Stimulated activated CD4-positive, alpha-beta T cell treated with anti-CD3 and anti-CD28 coated beads, Interleukin-1b, Interleukin-23, amount 100 ng/mL, for 1 hour (primary cell): Measurements from ENCODE around the gene TBCD.
"Not testable (repeated sequence)": the region's sequence is repeated elsewhere in the genome, so short reads cannot be mapped to it uniquely, and the experiment has no call there.

ENCODE experiments used
- DNase-seq, 2 donors: peaks; one replicate each; pipeline ENCODE4 v3.0.0-alpha.2; 2020; ENCODE audit warnings: low read depth in 2 of 2

The TBCD gene

GRCh38 chr17:82973456-82974135 is 221.7 kb downstream of the TBCD start:
- DNase-seq: no peak

- no peak for DNase-seq
Measured at GRCh38 chr17:82974136-82974952, 222.5 kb downstream of the TBCD start.

DNA sequence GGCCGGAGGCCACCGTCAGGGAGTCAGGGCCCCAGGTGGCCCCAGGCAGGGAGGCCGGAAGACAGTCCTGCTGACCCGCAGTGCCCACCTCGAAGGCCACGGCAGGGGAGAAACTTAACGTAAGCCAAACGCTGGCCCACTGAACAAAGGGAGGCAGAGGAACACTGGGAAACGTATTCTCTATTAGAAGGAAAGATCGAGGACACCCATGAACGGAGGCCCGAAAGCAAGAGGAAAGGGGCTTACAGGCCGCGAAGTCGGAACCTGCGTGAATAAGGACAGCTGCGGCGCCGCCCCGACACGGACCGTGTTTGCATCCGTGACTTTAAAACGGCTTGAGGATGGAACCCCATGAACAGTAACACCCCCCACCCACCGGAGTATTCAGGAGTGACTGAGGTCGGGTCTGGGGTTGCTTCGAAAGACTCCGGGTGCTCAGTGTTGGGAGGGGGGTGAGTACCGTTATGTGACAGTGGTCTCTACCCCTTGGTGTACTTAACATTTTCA is 225.2 kb downstream of the TBCD start:
- DNase-seq: no peak

GRCh38 chr17:82977606-82978005 is 225.7 kb downstream of the TBCD start:
- no peak for DNase-seq

- DNase-seq: no peak
Measured at GRCh38 chr17:82978765-82979349, 227.0 kb downstream of the TBCD start.

DNA sequence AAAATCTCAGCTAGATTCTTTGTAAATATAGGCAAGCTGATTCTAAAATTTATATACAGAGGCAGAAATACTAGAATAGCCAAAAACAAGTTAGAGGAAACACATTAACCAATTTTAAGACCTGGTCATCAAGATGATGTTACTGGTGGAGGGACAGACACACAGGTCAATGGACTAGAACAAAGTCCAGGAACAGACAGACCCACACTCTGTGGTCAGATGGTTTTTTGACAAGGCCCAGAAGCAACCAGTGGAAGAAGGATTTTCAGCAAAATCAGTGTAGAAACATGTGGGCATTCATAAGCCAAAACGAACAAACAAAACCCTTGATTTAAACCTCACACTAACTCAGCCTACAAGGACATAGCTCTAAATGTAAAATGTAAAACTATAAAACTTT is 227.9 kb downstream of the TBCD start:
- DNase-seq: no peak

DNA sequence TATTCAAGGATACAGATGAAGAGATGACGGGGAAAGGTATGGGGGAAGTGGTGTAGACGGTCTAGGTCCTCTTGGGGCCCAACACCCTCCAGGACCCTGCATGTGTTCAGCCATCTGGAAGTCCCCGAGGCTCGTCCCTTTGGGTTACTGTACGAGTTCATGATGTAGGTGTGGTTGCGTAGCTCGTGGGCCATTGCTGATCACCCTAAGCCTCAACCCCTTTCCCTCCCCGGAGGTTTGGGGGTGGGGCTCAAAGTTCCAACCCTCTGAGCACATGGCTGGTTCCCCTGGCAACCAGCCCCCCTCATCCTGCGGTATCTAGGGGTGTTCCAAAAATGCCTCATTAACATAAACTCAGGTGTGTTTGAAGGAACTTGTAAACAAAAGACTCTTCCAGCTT is 228.8 kb downstream of the TBCD start:
- no peak for DNase-seq

DNA sequence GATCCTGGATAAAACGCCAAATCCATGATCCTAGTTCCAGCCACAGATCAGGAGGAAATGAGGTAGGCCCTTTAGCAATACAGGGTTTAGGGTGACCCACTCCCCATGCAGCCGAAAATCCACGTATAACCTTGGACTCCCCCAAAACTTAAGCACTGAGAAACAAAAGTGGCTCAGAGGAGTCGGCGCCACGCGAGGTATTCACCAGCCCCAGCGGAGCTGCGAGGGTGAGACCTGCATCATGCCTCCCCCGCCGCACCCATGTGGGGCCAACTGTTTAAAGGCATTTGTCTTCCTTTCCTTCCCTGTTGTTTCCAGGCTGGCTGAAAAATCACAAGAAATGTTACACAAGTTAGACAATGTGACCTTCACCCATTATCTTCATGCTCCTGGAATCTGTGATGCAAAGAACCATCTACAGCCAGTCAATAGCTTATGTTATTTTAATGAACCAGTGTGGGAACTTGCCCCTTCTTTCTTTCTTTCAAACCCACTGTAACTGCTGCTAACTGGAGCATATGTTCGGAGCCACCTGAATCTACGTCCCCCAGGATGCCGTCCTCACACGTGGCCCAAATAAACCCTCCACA is 229.4 kb downstream of the TBCD start:
- DNase-seq: no peak

GRCh38 chr17:82983510-82984248 is 231.8 kb downstream of the TBCD start:
- no peak for DNase-seq

GRCh38 chr17:82984249-82984617 is 232.4 kb downstream of the TBCD start:
- not testable (repeated sequence) for DNase-seq

DNA sequence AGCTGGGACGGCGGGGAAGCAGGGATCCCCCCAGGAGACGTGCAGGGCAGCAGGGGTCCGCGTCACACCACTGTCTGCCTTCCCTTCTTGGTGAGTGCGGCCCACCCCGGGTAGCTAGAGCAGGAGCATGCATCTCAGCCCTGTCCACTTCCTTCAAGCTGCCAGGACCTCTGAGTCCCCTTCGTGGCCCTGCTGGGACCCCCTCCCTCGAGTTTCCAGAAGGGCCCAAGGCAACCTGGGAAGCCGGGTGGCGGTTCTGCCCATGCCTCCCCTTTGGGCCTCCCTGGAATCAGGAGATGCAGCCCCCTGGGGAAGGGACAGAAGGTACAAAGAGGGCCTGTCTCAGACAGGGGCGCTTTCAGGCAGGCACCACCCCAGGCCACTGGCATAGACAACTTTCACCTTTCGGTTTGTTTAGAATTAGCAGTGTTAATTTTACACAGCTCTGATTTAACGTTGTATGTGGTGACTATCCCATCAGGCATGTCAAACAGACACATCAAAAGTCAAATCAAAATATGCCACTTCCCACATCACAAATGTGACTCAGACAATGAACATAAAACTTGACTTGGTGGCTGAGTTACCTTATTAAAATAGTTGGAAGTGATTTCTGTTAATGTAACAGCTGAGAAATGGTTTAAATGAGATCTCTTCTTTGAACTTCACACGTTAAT is 233.0 kb downstream of the TBCD start:
- no peak for DNase-seq

- no peak for DNase-seq
Measured at GRCh38 chr17:82985428-82985805, 233.6 kb downstream of the TBCD start.

- peak in 1 of 2 donors; percentile 22 for DNase-seq
Measured at GRCh38 chr17:82985973-82986372, 234.1 kb downstream of the TBCD start.

- DNase-seq: not testable (repeated sequence)
Measured at GRCh38 chr17:82989051-82989450, 237.2 kb downstream of the TBCD start.

DNA sequence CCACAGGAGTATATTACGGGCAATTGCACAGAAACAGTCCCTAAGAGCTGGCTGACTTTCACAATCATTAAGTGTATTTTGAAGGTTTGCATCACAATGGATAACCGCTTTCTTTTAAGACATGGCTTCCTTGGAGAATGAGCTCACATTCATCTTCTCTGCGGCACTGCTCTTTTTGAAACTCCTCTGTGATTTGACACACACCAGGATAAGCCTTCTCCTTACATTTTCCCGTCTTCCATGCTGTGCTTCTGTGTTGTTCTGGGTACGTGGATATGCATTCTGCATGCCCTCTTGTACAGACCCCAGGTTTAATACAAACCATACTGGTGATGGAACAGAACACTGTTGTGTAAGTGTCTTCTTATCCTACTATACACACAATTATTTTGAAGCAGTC is 238.0 kb downstream of the TBCD start:
- DNase-seq: no peak

GRCh38 chr17:82993005-82993404 is 241.1 kb downstream of the TBCD start:
- DNase-seq: no peak
